SU-DHL-6 (cell line): Measurements from ENCODE around the gene OTOGL.

Experiments
- H2AFZ ChIP-seq: fragments of 200-600 bp; sonication (generic); 2 replicates; pipeline ENCODE4 v1.6.1; 2014; ENCODE audit warnings: low read depth, mild to moderate bottlenecking, moderate library complexity, mixed read lengths, antibody characterized with exemption, low read length; ENCODE audit not compliant: severe bottlenecking
- H3F3A ChIP-seq: fragments of 200-600 bp; shearing (Covaris generic); 2 replicates; pipeline ENCODE4 v1.6.0; 2016; ENCODE audit warnings: antibody characterized with exemption, mild to moderate bottlenecking; ENCODE audit not compliant: insufficient read depth
- H3K27ac ChIP-seq: fragments of 200-600 bp; sonication (generic); 2 replicates; pipeline ENCODE4 v1.5.1; 2016; ENCODE audit warnings: low read depth, mild to moderate bottlenecking, low read length, moderate library complexity, mixed read lengths
- H3K27me3 ChIP-seq: fragments of 200-600 bp; sonication (generic), shearing (Covaris generic); 2 replicates; pipeline ENCODE4 v1.6.0; 2014; ENCODE audit warnings: mild to moderate bottlenecking, low read length
- H3K36me3 ChIP-seq: fragments of 200-600 bp; sonication (generic); 2 replicates; pipeline ENCODE4 v1.6.1; 2014; ENCODE audit warnings: mild to moderate bottlenecking, low read length, mixed read lengths
- H3K4me2 ChIP-seq: fragments of 300-600, 200-600 bp; shearing (Covaris generic), sonication (generic); 2 replicates; pipeline ENCODE4 v1.6.0; 2014; ENCODE audit warnings: low read length, low read depth, mild to moderate bottlenecking; ENCODE audit not compliant: poor library complexity, severe bottlenecking
- H3K4me3 ChIP-seq: fragments of 200-600 bp; sonication (generic); 2 replicates; pipeline ENCODE4 v1.5.1; 2014; ENCODE audit warnings: antibody characterized with exemption, low read length, mild to moderate bottlenecking, mixed read lengths; ENCODE audit not compliant: insufficient read depth, poor library complexity, severe bottlenecking
- H3K79me2 ChIP-seq: fragments of 200-600 bp; sonication (generic); 2 replicates; pipeline ENCODE4 v1.6.1; 2014; ENCODE audit warnings: mild to moderate bottlenecking, low read length, moderate library complexity; ENCODE audit not compliant: insufficient read depth
- H3K9ac ChIP-seq: fragments of 200-600 bp; sonication (generic); 2 replicates; pipeline ENCODE4 v1.7.0; 2014; ENCODE audit warnings: mild to moderate bottlenecking, low read length
- H3K9me2 ChIP-seq: fragments of 200-600 bp; sonication (generic); replicated peaks from 2 replicates; pipeline ENCODE4 v1.6.1; 2014; ENCODE audit warnings: low read length; ENCODE audit not compliant: insufficient read depth
- H3K9me3 ChIP-seq: fragments of 200-600 bp; sonication (generic); 2 replicates; pipeline ENCODE4 v1.6.1; 2014; ENCODE audit warnings: low read length, mixed read lengths; ENCODE audit not compliant: insufficient read depth
- H4K20me1 ChIP-seq: fragments of 200-600 bp; sonication (generic); 2 replicates; pipeline ENCODE4 v1.6.1; 2014; ENCODE audit warnings: low read depth, mild to moderate bottlenecking, antibody characterized with exemption, low read length, moderate library complexity, mixed read lengths
- EZH2phosphoT487 ChIP-seq: fragments of 200-600 bp; sonication (generic), shearing (Covaris generic); conservative IDR thresholded peaks from 2 replicates; pipeline ENCODE4 v1.6.1; 2018; ENCODE audit warnings: mild to moderate bottlenecking, antibody characterized with exemption, low read length, moderate library complexity, mixed read lengths
- TF ChIP-seq, protein P1 (sequence below): fragments of 200-600 bp; sonication (generic); IDR thresholded peaks from one replicate; pipeline ENCODE4 v1.5.1; 2017; ENCODE audit warnings: antibody characterized with exemption, mild to moderate bottlenecking, low read length, moderate library complexity; ENCODE audit not compliant: insufficient read depth, poor library complexity, severe bottlenecking

The OTOGL gene

DNA sequence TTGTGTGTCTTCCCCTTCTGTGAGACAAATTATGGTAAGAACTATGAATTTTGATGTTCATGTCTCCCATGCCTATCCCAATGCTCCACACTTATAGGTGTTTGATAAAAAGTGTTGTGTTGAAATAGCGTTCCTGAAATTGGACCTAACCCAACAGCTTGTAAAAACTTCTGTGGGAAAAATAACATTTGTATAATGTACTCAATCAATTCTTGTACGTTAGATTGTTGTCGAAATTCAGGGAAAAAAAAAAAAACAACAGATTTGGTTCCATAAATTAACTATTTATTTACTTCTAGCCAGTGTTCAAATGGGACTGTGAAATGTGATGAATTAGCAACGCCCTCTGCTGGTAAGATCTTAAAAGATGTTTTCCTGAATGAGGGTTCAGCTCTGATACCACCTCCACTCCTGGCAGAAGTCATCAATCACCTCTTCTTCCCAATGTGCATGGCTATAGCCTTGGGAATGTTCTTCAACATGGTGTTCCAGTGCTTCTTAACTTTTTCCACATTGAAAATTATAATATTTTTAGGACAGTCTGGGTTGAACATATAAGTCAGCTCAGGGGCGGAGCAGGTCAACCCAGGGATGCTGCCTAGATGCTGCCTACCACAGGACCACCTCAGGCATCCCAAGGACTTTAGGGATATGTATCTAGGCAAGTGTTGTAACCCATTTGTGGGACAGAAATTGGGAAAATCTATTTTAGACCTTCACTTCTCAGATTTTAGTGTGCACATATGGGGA is 170.6 kb downstream of the OTOGL start:
- Histone ChIP-seq H3K4me3 (no peak overlapping the region), H3K4me2 (no peak overlapping the region), H3K9me3 (no peaks in the 10 kb centered on the region), H2AFZ (no peak overlapping the region), H3K79me2 (no peaks in the 10 kb centered on the region), H3K9ac (no peak overlapping the region), H4K20me1 (no peaks in the 10 kb centered on the region), H3K36me3 (no peaks in the 10 kb centered on the region), H3F3A (no peaks in the 10 kb centered on the region), H3K27me3 (no peaks in the 10 kb centered on the region), H3K9me2 (no peaks in the 10 kb centered on the region), H3K27ac (no peak overlapping the region)
- TF ChIP-seq, protein P1, sequence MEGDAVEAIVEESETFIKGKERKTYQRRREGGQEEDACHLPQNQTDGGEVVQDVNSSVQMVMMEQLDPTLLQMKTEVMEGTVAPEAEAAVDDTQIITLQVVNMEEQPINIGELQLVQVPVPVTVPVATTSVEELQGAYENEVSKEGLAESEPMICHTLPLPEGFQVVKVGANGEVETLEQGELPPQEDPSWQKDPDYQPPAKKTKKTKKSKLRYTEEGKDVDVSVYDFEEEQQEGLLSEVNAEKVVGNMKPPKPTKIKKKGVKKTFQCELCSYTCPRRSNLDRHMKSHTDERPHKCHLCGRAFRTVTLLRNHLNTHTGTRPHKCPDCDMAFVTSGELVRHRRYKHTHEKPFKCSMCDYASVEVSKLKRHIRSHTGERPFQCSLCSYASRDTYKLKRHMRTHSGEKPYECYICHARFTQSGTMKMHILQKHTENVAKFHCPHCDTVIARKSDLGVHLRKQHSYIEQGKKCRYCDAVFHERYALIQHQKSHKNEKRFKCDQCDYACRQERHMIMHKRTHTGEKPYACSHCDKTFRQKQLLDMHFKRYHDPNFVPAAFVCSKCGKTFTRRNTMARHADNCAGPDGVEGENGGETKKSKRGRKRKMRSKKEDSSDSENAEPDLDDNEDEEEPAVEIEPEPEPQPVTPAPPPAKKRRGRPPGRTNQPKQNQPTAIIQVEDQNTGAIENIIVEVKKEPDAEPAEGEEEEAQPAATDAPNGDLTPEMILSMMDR = peak; percentile 43
- TF ChIP-seq EZH2phosphoT487 = no peak

DNA sequence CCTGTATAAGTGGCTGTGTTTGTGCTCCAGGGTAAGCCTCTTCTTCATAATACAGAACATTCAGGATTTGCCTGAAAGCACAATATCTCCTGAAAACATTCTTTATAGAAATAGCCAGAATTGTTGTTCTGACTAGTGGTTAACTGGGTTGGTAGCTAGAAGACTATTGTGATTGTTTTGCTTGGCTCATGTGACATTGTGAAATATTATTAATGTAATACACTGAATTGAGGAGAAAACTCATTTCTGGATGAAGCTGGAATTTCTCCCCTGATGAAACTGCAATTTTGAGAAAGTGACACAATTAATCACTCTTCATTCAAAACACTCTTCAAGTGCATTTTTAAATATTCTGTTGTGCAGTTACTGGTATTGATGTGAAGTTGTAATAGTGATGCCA is 172.4 kb downstream of the OTOGL start:
- Histone ChIP-seq H3K36me3 (no peaks in the 10 kb centered on the region), H2AFZ (no peak overlapping the region), H3K4me2 (no peak overlapping the region), H3K4me3 (no peak overlapping the region), H3K9me2 (no peaks in the 10 kb centered on the region), H3K27me3 (no peaks in the 10 kb centered on the region), H3K79me2 (no peaks in the 10 kb centered on the region), H4K20me1 (no peaks in the 10 kb centered on the region), H3F3A (no peaks in the 10 kb centered on the region), H3K9ac (no peak overlapping the region), H3K27ac (no peak overlapping the region), H3K9me3 (no peaks in the 10 kb centered on the region)
- TF ChIP-seq, protein P1 = no peak
- no peak for TF ChIP-seq EZH2phosphoT487

DNA sequence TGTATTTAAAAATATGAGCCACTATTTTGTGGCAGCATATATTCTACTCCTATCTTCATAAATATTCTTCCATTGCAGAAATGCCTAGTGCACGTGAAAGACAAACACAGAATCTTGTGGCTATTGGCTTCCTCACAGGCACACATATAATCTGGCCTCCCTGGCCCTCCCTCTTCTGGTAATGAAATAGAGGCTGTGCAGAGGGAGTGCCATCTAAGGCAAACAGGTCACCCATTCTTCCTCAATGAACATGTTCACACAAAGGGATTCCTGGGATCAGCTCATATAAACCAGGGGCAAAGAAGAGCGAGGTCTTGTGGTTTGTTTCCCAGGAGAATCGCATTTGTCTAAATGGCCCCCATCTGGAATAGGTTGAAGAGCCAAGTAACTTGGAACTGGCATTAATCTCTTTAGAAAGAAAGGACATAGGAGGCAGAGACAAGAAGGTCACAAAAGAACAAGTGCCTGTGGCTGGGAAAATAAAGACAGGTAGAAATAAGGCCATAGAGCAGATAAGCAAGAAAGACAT is 173.1 kb downstream of the OTOGL start:
- Histone ChIP-seq H3K4me3 (no peak overlapping the region), H4K20me1 (no peaks in the 10 kb centered on the region), H3K9me3 (no peaks in the 10 kb centered on the region), H3K36me3 (no peaks in the 10 kb centered on the region), H2AFZ (no peak overlapping the region), H3K27ac (no peak overlapping the region), H3K79me2 (no peaks in the 10 kb centered on the region), H3K4me2 (no peak overlapping the region), H3K9me2 (no peaks in the 10 kb centered on the region), H3F3A (no peaks in the 10 kb centered on the region), H3K9ac (no peak overlapping the region), H3K27me3 (no peaks in the 10 kb centered on the region)
- TF ChIP-seq EZH2phosphoT487 = no peak
- TF ChIP-seq, protein P1 = no peak
